ENCODE data around the gene SART1.

Gene SART1

DNA sequence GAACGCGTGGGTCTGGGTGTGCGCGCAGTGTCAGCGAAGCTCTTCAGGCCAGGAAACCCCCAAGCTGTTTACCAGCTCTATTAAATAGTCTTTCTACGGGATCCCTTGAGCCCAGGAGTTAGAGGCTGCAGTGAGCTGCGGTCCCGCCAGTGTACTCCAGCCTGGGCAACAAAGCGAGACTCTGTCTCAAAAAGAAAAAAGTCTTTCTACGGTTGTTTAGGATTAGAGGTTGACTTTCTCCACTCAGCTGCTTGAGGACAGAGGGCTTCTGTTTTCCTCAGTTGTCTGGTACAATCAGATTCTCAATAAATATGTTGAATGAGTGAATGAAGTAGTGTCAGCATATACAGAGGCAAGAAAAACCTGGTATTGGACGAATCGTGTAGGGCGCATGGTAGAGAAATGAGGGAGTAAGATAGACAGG, 619 bp downstream of the SART1 start:
- DNase-seq (ENCODE audit: extremely low read depth in 1 of 2, low read depth in 1 of 2) = no peak

DNA sequence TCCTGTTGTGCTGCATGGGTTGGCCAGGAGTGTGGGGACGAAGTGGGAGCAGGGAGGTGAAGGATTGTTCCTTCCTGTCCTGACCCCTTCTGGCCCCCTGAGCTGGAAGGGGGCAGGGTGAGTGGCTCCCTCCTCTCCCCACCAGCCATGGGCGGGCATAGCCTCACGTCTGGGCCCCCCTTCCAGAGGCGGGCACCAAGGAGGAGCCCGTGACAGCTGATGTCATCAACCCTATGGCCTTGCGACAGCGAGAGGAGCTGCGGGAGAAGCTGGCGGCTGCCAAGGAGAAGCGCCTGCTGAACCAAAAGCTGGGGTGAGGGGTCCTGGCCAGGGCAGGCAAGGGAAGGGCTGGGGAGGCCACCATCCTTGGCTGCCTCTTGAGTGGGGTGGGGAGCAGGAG, 3.4 kb downstream of the SART1 start:
- DNase-seq (ENCODE audit: extremely low read depth in 1 of 2, low read depth in 1 of 2) = no peak

DNA sequence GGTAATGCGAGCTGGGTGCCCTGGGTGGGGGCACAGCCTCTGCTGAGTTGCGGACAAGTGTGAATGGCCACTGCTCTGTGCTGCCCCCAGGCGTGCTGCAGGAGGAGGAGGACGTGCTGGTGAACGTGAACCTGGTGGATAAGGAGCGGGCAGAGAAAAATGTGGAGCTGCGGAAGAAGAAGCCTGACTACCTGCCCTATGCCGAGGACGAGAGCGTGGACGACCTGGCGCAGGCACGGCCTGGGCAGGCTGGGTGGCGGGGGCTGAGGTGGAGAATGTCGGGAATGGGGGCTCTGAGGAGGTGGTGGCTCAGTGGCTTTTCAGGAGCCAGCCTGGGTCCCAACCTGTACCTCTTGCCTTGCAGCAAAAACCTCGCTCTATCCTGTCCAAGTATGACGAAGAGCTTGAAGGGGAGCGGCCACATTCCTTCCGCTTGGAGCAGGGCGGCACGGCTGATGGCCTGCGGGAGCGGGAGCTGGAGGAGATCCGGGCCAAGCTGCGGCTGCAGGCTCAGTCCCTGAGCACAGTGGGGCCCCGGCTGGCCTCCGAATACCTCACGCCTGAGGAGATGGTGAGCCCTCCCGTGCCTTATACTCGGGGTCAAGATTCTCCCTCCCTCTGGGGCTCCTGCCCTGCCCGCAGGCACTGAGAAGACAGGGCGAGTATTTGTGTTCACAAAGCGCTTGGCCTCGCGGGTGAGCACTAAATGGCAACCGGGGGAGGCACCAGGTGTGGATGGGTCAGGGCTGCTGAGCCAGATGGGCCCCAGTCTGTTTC, 4.6 kb downstream of the SART1 start:
- DNase-seq (ENCODE audit: extremely low read depth in 1 of 2, low read depth in 1 of 2) = no peak

DNA sequence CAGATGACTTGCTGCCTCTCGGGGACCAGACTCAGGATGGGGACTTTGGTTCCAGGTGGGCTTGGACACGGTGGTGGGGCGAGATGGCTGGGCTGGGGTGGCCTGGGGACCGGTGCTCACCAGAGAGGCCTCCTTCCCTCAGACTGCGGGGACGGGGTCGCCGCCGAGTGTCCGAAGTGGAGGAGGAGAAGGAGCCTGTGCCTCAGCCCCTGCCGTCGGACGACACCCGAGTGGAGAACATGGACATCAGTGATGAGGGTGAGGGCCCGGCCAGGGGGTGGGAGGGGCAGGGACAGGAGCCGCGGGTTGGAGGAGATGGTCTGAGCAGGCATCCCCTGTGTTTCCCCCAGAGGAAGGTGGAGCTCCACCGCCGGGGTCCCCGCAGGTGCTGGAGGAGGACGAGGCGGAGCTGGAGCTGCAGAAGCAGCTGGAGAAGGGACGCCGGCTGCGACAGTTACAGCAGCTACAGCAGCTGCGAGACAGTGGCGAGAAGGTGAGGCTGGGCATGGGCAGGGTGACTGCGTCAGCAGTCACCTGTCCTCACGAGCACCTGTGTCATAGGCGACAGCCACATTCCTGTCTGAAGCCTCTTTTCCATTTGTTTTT, 5.9 kb downstream of the SART1 start:
- no peak for DNase-seq (ENCODE audit: extremely low read depth in 1 of 2, low read depth in 1 of 2)

DNA sequence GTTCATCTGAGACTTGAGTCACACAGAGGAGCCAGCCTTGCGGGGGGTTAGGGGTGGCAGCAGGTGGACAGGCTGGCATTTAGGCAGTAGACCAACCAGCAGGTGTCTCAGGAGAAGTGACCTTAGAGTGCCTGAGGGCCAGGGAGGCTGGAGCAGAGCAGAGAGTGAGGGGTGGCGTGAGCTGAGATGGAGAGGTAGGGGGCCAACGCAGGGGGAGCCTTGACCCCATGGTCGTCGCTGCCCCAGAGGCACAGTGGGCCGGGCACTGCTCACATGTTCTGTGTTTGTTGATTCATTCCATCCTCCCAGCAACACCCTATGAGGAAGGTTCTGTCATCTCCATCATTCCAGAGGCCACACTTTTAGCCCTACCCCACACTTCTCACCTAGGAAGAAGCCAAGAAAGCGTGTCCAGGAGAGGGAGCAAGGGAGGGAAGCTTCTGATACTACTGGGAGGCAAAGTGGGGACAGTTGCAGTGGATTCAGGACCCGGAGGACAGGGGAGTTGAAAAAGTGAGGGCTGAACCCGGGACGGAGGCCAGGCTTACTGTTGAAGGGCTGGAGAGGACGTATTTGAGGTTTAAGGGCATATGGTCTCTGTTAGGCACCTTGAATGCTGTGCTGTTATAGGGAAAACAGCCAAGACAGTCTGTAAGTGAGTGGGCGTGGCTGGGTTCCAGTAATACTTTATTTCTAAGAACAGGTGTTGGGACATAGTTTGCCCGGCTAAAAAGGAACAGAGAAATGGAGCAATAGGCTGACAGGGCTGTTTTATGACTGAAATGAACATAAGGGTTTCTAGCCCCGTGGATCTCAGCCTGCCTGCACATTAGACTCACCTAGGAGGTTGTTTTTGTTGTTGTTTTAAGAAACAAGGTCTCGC, 7.3 kb downstream of the SART1 start:
- no peak for DNase-seq (ENCODE audit: extremely low read depth in 1 of 2, low read depth in 1 of 2)

DNA sequence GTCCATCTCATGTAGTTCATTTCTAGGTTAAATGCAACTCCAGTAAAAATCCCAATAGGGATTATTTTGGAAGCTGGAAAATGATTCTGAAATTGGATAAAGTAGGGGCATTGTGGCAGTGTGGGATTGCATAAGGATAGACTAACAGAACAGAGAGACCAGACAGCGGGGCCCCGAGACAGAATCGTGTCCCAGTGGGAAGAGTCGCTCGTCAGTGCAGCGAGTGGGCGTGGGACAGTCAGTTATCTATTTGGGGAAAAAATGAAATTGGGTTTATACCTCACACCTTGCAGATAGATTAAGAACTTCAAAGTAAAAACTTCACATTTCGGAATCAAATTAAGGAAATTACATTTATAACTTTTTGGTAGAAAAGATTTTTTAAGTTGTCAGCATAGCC, 10.6 kb downstream of the SART1 start:
- DNase-seq (ENCODE audit: extremely low read depth in 1 of 2, low read depth in 1 of 2) = no peak

DNA sequence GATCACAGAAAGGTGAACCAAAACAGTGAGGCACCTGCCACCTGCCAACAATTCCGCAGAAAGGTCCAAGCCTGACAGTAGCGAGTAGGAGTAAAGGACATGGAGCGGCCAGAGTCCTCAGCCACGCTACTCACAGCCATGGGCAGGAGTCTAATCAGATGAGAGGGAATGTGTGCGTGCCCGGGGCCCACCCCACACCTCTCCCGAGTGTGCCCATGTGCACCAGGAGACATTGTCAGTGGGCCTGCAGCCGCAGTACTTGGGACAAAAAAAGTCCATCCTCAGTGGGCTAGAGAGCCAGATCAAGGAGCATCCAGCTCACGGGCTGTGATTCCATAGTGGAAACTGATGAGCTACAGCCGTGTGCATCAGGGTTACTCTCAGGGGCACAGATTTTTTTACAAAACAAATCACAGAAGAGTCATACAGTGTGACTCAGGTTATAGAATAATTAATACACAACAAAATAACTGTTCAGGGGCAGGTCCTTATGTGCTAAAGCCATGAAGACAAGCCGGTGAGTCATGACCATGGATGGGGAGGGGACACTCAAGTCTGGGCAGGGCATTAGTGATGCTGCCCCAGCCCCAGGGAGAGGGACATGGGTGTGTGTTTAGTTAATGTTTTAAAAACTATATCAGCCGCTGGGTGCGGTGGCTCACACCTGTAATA, 12.0 kb downstream of the SART1 start:
- no peak for DNase-seq (ENCODE audit: extremely low read depth in 1 of 2, low read depth in 1 of 2)

DNA sequence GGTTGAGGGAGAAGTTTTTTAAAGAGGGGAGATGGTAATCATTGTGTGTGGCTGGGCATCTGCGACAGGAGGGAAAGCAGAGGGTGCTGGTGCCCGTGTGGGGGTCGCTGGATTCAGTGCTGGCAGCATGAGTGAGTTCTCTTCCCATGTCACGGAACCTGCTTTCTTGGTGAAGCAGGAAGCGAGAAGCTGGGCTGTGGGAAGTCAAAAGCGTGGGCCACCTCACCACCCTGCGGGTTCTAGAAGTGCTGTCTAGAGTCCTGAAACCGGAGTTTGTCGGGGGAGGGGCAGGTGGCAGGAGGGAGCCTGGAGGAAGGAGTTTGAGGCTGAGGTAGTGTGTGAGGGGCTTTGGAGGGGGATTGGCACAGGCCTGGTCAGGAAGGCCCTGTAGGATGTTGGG, 14.2 kb downstream of the SART1 start:
- no peak for DNase-seq (ENCODE audit: extremely low read depth in 1 of 2, low read depth in 1 of 2)

DNA sequence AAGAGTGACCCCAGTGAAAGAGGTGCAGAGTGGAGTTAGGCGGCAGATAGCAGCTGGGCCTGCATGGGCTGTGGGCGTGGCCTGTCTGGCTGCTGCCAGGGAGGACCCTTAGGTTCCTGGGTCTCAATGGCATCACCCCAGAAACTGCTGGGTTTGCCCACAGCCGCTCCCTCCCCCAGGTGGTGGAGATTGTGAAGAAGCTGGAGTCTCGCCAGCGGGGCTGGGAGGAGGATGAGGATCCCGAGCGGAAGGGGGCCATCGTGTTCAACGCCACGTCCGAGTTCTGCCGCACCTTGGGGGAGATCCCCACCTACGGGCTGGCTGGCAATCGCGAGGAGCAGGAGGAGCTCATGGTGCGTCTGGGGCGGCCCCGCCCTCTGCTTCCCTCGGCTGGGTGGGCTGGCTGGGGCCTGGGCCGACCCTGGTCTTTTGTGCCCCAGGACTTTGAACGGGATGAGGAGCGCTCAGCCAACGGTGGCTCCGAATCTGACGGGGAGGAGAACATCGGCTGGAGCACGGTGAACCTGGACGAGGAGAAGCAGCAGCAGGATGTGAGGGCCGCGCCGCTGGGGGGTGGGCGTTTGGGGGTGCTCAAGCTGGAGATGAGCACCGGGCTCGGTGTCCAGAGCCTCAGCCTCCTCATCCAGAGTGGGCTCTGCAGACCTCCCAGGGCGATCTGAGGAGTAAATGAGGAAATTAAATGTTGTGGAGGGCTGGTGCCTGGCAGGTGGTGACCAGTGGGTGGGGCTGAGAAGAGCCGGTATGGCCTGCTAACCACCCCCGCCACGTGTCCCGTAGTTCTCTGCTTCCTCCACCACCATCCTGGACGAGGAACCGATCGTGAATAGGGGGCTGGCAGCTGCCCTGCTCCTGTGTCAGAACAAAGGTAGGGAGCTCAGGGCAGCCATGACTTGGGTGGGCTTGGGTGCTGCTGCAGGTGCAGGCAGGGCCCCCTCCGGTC, 15.0 kb downstream of the SART1 start:
- no peak for DNase-seq (ENCODE audit: extremely low read depth in 1 of 2, low read depth in 1 of 2)

DNA sequence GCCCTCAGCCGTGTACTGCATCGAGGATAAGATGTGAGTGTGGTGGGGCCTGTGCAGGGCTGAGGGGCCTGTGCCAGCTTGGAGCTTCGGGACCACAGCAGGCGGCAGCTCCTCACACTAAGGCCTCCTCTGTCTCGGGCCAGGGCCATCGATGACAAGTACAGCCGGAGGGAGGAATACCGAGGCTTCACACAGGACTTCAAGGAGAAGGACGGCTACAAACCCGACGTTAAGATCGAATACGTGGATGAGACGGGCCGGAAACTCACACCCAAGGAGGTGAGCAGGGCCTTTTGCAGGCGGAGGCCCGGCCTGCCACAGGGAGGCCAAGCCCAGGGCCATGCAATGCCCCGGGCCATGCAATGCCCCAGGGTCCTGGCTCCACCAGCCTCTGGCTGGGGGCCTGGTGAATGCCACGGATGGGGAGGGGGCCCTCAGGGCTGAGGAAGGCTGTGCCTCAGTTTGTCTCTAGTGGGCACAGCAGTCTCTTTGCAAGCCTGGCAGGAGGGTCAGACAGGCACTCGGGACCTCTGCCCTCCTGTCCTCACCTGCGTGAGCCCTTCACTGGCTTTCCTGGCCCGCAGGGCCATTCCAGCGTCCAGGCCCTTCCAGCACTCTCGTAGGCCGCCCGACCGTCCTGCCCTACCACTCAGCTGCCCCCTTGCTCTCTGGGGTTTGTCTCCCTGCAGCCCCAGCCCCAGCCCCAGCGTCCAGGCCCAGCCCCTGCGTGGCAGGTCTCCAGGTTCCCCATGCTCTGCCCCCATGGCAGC, 16.3 kb downstream of the SART1 start:
- no peak for DNase-seq (ENCODE audit: extremely low read depth in 1 of 2, low read depth in 1 of 2)

DNA sequence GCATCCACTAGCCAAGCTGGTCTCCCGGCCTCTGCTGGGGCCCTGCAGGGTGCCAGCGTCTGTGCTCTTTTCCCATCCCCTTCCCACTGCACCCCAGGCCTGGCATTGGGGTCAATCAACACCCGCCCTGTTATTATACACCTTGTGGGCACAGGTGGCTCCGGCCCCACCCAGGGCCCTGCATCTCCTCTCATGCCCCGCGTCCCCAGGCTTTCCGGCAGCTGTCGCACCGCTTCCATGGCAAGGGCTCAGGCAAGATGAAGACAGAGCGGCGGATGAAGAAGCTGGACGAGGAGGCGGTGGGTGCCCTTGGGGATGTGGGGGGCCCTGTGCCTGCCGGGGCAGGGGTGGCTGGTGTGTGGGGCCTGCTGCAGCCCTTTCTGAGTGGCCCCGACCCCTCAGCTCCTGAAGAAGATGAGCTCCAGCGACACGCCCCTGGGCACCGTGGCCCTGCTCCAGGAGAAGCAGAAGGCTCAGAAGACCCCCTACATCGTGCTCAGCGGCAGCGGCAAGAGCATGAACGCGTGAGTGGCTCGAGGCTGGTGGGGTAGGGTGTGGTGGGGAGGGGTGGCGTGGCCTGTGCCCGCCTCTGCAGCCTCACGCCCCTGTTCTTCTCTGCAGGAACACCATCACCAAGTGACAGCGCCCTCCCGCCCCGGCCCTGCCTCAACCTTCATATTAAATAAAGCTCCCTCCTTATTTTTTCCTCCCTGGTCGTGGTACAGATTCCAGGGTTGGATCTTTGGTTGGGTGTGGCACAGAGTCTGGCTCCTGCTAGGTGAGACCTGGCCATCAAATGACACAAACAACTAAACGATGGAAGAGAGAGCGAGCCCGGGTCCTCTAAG, 17.1 kb downstream of the SART1 start:
- no peak for DNase-seq (ENCODE audit: extremely low read depth in 1 of 2, low read depth in 1 of 2)

DNA sequence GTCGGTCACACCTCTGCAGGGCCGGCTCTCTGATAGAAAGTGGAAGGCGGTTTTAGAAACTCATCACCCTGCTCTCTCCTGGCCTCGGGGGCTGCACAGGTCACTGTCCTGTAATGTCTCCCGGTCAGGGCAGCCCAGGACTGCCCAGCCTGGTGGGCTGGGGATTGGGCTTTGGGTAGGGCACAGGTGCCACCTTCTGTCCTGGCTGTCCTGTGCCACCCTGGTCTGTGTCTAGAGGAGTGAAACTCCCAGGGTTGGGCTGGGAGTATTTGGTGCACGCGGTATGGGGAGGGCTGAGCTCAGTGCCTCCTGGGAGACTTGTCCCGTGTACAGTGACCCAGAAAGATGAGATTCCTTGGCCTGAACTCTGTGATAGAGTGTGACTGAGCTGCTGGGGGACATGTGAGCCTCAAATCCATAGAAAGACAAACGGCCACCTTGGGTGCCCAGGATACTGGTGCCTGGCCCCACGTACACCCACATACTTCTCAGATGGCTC, 17.8 kb downstream of the SART1 start:
- no peak for DNase-seq (ENCODE audit: extremely low read depth in 1 of 2, low read depth in 1 of 2)

DNA sequence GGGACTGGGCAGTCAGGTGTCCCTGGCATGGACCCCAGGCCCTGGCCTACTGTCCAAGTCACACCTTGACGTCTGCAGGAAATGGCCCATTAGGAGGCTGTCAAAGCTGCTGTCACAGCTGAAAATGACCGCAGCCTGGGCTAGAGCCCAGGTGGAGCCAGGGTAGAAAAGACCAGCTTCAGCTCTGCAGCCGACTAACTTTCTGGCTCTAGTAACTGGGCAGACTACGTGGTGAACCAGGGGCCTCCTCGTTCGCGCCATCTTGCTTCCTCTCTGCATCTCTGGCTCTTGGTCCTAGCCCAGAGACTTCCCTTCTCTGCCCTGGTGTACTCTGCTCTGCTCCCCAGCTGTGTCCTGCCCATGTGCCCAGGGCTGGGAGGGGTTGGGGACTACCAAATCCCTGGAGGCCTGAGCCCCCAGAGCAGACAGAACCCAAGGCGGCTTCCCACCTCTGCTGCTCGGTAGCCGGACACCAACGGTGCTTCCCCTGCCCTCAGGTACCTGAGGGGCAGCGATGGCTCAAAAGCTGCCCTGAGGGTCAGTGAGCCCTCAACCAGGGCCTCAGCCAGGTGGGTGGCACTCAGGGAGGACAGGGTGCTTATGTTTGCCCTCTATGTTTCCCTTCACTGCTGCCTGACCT, 19.7 kb downstream of the SART1 start:
- DNase-seq (ENCODE audit: extremely low read depth in 1 of 2, low read depth in 1 of 2) = no peak

DNA sequence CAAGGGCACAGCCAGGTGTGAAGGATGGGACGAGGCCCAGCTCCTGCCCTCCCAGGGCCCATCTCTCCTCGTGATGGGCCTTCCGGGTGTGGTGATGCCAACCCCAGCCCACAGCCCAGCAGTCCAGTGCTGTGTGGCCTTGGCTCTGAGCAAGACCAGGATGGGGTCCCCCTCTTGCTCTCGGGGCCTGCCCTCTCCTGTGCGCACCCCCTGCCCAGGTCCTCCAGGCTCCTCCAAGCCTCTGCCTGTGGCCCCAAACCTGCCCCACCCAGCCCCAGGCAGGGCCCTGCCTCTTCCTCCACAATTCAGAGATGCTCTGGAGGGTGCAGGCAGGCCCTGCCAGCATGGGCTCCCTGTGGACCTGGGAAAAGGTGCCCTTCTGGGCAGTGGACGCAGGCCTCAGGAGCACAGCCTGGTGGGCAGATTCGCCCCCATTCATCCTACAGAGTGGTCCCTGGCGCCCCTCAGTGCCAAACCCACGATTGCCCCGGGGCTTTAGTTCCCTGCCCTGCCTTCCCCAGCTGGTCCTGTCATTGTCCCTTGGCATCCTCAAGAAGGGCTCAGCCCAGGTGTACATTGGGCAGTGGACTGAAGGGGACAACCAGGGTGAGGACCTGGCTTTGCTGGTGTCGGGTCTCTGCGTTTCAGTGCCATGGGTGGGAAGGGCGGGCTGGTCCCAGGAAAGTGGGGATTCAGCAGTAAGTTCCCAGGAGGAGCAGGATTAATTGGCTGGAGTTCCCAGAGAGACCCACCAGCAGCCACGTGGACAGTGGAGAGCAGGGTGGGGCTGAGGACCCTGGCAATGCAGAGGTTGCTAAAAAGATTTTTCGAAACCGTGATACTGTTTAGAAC, 20.7 kb downstream of the SART1 start:
- no peak for DNase-seq (ENCODE audit: extremely low read depth in 1 of 2, low read depth in 1 of 2)

DNA sequence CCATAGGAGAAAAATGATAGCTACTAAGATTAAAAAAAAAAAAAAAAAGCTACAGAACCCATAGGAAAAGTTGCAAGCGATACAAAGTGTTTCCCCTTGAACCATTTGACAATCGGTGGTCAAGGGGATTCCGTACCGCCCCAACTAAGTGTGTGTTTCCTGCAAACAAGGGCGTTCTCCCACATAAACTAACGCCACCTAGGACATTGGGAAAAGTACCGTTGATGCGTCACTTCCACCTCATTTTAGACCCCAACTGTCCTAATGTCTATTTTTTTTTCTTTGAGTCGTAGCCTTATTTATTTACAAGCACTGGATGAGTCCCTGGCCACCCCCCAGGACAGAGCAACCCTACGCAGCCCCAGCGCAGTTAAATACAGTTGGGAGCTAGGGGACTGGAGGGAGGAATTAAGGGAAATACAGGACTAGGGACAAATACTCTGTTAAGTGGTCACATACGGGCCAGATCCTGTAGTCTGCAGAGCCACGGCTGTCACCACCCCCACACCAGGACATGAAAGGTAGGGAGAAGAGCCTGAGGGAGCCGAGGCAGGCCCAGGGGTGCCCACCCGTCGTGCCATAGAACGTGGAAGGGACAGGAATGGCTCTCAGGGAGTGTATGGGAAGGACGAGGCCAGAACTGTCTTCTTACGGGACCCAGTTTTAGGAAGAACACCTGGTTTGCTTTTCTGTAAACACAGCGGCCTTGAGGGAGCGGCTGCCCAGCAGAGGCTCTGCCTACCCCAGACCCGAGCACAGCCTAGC, 21.5 kb downstream of the SART1 start:
- no peak for DNase-seq (ENCODE audit: extremely low read depth in 1 of 2, low read depth in 1 of 2)

DNA sequence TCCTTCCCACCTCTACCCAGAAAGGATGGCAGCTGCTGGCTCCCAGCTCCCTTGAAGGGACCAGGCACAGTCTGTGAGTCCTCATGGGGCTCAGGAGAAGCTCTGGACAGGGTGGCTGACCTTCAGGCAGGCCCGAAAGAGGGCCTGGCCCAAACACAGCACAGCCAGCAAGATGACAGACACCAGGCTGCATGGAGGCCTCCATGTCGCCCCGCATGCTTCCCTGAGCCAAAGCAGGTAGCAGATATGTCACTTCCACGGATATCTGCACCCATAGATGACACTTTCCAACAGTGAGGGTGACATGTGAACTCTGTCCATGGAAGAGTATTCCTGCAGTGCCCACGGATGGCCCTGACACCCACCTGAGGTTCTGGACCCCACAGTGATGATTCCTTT, 22.1 kb downstream of the SART1 start:
- DNase-seq (ENCODE audit: extremely low read depth in 1 of 2, low read depth in 1 of 2) = no peak

Data from stimulated activated CD8-positive, alpha-beta memory T cell treated with anti-CD3 and anti-CD28 coated beads, Interleukin-7, amount 100 ng/mL, for 48 hours (primary cell).